IPS-18c (cell line): ENCODE results near the gene PRKCB.

Experiments used
- H3K4me3 ChIP-seq: 2 replicates; pipeline ENCODE4 v1.7.0; 2013; ENCODE audit warnings: low read depth, mild to moderate bottlenecking, low read length, moderate library complexity; ENCODE audit not compliant: insufficient read depth
- H3K9me3 ChIP-seq: one replicate; pipeline ENCODE4 v1.6.1; 2013; ENCODE audit warnings: mild to moderate bottlenecking, low read length, moderate library complexity; ENCODE audit not compliant: control insufficient read depth, insufficient read depth

PRKCB gene

GRCh38 chr16:23943604-23944003 is 107.8 kb downstream of the PRKCB start:
- Histone ChIP-seq H3K4me3 (no peak overlapping the region), H3K9me3 (no peaks in the 10 kb centered on the region)

- Histone ChIP-seq H3K9me3 (no peaks in the 10 kb centered on the region), H3K4me3 (no peak overlapping the region)
These were observed 108.6 kb downstream of the PRKCB start for GRCh38 chr16:23944381-23944780.

GRCh38 chr16:23945243-23945642 is 109.5 kb downstream of the PRKCB start:
- no peak overlapping the region for H3K4me3 ChIP-seq
- H3K9me3 ChIP-seq = no peaks in the 10 kb centered on the region

DNA sequence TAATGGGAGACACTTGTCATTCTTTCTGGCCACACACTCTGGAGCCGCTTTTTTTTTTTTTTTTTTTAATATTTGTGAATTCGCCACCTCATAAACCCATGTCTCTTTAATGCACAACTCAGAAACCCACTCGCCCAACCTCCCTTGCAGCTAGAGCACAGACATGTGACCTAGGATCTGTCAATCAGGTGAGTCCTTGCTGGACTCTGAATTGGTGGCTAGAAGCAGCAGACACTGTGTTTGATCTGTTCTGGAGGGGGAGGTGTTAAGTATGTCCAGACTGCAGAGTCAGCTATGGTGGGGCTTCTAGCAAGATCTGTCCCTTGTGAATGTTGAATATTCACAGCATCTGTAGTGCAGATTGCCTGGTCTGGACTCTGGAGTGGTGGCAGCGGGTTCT is 112.1 kb downstream of the PRKCB start:
- no peaks in the 10 kb centered on the region for H3K9me3 ChIP-seq
- no peak overlapping the region for H3K4me3 ChIP-seq

GRCh38 chr16:23948949-23949411 is 113.2 kb downstream of the PRKCB start:
- Histone ChIP-seq H3K9me3 (no peaks in the 10 kb centered on the region), H3K4me3 (no peak overlapping the region)

- Histone ChIP-seq H3K4me3 (no peak overlapping the region), H3K9me3 (no peaks in the 10 kb centered on the region)
These were observed 114.0 kb downstream of the PRKCB start for GRCh38 chr16:23949630-23950290.

- no peaks in the 10 kb centered on the region for H3K9me3 ChIP-seq
- H3K4me3 ChIP-seq = no peak overlapping the region
These were observed 114.6 kb downstream of the PRKCB start for GRCh38 chr16:23950291-23950894.

DNA sequence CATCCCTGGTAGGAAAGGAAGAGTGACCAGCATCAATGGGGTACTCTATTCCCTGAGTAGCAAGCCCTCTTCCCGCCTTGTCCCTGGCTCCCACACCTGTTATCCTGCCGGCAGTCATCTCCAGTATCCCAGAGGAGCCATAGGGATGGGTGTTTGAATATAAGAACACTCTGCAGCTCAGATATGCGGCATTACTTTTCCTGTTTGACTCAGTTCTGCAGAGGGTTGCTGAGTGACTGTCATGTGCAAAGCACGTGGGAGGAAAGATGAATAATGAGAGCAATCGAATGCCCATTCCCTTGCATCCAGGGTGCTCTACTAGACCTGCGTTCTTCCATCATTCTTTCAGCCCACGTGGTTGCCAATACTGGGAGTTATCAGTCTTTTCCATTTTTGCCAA is 115.1 kb downstream of the PRKCB start:
- Histone ChIP-seq H3K9me3 (no peaks in the 10 kb centered on the region), H3K4me3 (no peak overlapping the region)

GRCh38 chr16:23952128-23952970 is 116.6 kb downstream of the PRKCB start:
- Histone ChIP-seq H3K9me3 (no peaks in the 10 kb centered on the region), H3K4me3 (no peak overlapping the region)

- H3K9me3 ChIP-seq = no peaks in the 10 kb centered on the region
These were observed 117.2 kb downstream of the PRKCB start for GRCh38 chr16:23952971-23953300.

DNA sequence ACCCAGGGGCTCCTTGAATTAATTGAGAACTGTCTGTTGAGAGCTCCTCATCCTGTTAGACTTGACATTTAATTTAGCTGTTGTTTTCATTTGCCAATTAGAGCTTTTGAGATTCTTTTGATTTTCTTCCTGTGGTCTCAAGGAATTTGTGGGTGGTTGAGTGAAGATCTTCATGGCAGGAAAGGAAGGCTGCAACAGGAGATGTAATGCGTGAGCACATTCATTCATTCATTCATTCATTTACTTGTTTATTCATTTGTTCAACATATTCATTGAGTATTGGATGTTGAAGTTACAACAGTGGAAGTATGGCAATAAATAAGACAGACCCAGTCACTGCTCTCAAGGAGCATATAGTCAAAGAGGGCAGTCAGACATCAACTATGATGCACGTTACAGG is 117.7 kb downstream of the PRKCB start:
- Histone ChIP-seq H3K4me3 (no peak overlapping the region), H3K9me3 (no peaks in the 10 kb centered on the region)

More at GRCh38 chr16:23952971-23953300, 117.2 kb downstream of the PRKCB start:
- no peak overlapping the region for H3K4me3 ChIP-seq

DNA sequence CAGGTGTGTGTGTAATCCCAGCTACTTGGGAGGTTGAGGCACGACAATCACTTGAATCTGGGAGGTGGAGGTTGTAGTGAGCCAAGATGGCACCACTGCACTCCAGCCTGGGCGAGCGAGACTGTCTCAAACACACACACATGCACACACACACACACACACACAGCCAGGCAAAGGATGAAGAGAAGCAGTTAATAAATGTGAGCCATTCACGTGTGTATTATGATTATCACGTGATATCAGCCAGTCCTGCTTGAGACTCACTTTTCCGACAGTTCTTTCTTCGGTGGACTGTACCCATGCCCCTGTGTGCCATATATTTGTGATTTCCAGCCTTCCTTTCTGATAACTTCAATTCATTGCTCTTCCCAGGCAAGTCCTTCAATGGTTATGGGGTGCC is 119.3 kb downstream of the PRKCB start:
- H3K9me3 ChIP-seq = no peaks in the 10 kb centered on the region
- H3K4me3 ChIP-seq = no peak overlapping the region

- H3K9me3 ChIP-seq = no peaks in the 10 kb centered on the region
- no peak overlapping the region for H3K4me3 ChIP-seq
These were observed 121.5 kb downstream of the PRKCB start for GRCh38 chr16:23957287-23957686.

DNA sequence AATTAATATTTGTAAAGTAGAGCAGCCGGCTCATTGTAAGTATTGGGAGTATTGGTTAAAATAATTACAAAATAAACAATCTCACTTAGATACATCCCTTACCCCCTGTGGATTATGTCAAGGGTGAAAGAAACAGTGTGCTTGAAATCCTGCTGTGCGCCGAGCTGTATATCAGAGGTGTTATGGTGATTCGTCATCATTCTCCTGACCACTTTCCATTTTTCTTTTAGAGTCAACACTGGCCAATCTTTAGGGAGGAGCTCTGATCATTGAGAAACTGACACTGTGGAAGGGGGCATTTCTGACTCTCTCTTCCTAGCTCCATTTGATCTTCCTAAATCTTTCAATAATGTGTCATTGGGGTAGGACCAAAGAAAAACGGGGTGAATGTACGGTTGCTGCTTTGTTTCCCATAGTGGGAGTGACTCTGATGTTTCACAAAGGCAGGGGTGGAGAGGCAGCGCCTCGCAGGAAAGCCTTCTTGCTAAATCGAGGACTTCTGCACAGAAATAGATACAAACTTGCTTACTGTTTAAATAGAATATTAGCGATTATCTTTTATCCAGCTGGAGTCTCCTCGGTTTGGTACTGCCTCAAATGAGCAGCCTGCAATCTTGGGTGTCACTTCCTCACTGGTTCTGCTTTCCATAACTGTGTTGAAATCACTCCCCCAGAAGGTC is 123.4 kb downstream of the PRKCB start:
- Histone ChIP-seq H3K4me3 (no peak overlapping the region), H3K9me3 (no peaks in the 10 kb centered on the region)

DNA sequence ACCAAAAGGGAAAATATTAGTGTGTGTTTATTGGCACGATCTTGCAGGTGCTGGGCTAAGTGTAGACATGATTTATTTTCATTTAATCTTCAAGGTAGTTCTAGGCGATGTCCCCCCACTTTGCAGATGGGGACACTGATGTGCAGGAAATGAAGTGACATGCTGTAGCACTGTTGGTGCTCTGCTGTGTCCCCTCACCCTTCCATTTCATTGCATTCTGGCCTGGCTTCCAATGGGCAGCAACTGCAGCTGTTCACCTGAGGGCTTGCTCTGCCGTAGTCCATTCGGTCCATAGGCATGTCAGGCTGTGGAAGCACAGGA is 123.9 kb downstream of the PRKCB start:
- Histone ChIP-seq H3K4me3 (no peak overlapping the region), H3K9me3 (no peaks in the 10 kb centered on the region)

- H3K4me3 ChIP-seq = no peak overlapping the region
- H3K9me3 ChIP-seq = no peaks in the 10 kb centered on the region
These were observed 124.5 kb downstream of the PRKCB start for GRCh38 chr16:23960081-23960885.

DNA sequence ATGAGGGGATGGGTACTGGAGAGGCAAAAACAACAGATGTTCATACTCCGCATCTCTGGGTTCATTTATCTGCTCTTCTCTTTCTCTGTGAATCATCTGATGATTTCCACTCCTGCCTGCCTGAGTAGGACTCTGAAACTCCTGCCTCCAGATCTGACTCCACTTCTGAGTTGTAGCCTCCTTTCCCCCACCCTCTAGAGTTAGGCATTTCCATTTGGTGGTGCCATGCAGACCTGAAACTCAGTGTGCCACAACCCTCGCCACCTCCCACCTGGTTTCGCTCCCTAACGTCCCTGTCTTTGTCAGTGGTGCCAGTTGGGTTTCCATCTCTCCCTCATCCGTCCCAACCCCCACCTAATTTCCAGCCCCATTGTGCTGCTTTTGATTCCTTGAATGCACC is 126.2 kb downstream of the PRKCB start:
- H3K4me3 ChIP-seq = no peak overlapping the region

More for the DNA sequence above, 126.2 kb downstream of the PRKCB start:
- H3K9me3 ChIP-seq = no peaks in the 10 kb centered on the region
